OCI-LY1 (cell line): ENCODE results near the gene ARHGAP6.

Experiments
- EZH2 ChIP-seq: fragments of 200-600 bp; sonication (generic), shearing (Covaris generic); IDR thresholded peaks from 2 replicates; pipeline ENCODE4 v1.8.0; 2017; ENCODE audit warnings: borderline replicate concordance, mixed run types, mild to moderate bottlenecking, antibody characterized with exemption, low read length, moderate library complexity, mixed read lengths
- TF ChIP-seq, protein P1 (sequence below): fragments of 200-600 bp; sonication (generic), shearing (Covaris generic); IDR thresholded peaks from 2 replicates; pipeline ENCODE4 v1.5.1; 2017; ENCODE audit warnings: mild to moderate bottlenecking, antibody characterized with exemption, low read length, moderate library complexity, mixed read lengths

DNA sequence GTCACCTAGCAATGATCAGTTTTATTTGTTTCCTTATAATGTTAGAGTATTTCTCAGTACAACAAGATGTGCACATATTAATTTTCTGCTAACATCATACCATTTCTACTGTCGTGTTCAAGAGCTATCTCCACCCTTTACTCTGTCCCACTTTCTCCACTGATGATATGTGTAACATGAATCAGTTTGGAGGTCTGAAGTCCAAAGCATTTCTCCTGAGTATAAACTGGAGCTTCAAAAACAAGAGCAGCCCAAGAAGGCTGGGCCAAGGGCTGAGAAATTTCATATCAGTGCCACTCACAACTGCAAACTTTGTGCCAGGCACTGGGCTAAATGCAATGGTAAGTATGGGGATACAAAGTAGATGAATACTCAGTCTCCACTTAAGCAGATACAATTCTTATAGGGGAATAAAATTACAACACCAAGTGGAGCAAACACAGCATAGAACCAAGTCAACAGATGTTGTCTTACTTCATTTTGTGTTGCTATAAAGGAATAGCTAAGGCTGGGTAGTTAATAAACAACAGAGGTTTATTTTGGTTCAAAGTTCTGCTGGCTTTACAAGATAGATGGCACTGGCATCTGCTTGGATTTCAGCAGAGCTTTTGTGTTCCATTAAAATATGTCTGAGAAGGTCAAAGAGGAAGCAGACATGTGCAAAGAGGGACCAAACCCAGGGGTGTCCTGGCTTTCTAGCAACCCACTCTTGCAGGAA lies 328.3 kb downstream of the ARHGAP6 start:
- TF ChIP-seq, protein P1, sequence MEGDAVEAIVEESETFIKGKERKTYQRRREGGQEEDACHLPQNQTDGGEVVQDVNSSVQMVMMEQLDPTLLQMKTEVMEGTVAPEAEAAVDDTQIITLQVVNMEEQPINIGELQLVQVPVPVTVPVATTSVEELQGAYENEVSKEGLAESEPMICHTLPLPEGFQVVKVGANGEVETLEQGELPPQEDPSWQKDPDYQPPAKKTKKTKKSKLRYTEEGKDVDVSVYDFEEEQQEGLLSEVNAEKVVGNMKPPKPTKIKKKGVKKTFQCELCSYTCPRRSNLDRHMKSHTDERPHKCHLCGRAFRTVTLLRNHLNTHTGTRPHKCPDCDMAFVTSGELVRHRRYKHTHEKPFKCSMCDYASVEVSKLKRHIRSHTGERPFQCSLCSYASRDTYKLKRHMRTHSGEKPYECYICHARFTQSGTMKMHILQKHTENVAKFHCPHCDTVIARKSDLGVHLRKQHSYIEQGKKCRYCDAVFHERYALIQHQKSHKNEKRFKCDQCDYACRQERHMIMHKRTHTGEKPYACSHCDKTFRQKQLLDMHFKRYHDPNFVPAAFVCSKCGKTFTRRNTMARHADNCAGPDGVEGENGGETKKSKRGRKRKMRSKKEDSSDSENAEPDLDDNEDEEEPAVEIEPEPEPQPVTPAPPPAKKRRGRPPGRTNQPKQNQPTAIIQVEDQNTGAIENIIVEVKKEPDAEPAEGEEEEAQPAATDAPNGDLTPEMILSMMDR, result no peak
- TF ChIP-seq EZH2, result no peak
